Activated CD4-positive, CD25-positive, alpha-beta regulatory T cell treated with anti-CD3 and anti-CD28 coated beads, Interleukin-2, amount 50 U/mL, for 72 hours (primary cell): ENCODE data around the gene S100A13.
"Not testable (repeated sequence)": the region's sequence is repeated elsewhere in the genome, so short reads cannot be mapped to it uniquely, and the experiment has no call there.

Source experiments
- DNase-seq: peaks from one replicate; pipeline ENCODE4 v3.0.0; 2021

The S100A13 gene

DNA sequence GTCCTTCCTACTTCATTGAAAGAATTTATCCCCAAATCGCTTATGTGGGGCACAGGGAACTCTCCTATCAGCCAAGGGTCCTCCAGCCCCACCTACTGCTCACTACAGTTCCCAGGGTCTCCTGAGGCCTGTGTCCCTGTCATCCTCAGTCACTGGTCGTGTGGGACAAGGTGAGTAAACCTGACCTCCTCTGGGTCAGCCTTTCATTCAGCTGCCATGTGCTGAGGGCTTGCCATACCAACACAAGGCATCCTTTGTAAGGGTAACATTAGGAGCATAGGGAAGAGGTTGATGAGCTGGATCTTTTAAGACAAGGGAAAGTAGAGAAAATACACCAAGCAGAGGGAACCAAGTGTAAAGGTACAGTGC lies 20.0 kb upstream of the S100A13 start:
- DNase-seq = no peak

DNA sequence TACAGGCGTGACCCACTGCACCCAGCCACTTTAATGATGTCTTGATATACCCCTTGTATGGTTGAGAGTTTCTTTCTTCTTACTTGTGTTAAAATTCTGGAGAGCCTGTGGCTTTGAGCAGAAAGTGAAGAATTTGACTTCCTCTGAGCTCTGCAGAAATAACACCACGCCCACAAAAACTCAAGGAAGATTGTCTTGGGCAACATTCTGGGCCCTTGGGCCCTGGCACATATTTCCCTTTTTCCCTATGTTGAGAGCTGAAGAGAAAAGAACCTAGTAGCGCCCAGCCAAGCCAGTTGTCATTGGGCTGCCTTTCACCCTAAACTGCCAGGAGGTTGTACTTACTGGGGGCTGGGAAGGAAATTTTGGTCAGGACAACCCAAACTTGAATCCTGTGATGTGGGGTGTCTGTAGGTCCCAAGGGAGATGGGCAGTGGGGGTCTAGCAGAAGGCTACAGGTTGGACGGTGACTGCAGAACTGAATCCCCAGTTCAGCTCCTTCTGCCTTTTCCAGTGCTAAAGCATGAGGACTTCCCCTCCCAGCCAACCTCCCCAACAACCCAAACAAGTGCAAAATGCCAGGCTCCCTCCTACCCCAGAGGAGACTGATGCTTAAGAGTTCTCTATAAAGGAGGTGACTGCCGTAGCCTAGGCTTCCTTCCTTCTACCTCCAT lies 19.5 kb upstream of the S100A13 start:
- no peak for DNase-seq

DNA sequence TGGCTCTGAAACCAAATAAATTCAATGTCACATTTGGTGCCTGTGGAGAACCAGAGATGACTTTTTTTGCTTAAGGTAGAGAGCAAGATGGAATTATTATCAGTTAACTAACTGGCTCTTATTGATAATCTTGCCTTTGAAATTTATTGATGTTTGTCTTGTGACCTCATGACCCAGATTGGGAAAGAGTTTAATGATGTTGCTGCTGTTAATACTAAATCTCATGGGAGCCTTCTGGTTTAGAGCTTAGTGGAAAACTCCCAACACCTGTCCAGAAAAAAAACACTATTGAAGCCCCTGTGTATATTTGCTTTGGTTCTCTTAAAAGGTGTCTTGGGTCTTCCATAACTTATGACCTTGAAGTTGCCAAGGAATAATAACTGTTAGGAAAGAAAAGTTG lies 16.5 kb upstream of the S100A13 start:
- no peak for DNase-seq

DNA sequence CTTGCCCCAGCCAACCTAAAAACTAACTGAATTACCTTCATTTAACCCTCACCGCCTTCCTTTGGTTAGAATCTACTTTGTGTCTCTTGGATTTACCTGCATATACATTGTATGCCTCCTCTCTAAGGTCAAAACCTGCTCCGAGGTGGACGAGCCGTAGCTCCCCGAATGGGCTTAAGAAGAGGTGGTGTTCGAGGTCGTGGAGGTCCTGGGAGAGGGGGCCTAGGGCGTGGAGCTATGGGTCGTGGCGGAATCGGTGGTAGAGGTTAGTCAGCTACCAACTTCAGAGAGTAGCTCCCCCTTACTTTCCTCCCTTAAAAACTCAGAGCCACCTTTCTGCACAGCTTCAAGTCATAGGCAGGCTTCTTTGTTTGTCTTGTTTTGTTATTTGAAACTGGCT lies 15.8 kb upstream of the S100A13 start:
- DNase-seq = no peak

DNA sequence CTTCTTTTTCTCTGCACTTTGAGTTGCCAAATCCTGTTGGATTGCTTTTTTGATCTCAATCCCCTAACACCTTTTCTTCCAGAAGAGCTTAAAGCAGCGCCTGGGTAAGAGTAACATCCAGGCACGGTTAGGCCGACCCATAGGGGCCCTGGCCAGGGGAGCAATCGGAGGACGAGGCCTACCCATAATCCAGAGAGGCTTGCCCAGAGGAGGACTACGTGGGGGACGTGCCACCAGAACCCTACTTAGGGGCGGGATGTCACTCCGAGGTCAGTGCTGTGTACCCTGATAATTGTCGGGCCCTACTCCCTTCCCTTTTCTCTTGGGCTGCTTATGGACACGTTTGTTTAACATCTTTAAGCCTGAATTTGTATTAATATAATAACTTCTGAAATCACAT lies 14.9 kb upstream of the S100A13 start:
- no peak for DNase-seq

DNA sequence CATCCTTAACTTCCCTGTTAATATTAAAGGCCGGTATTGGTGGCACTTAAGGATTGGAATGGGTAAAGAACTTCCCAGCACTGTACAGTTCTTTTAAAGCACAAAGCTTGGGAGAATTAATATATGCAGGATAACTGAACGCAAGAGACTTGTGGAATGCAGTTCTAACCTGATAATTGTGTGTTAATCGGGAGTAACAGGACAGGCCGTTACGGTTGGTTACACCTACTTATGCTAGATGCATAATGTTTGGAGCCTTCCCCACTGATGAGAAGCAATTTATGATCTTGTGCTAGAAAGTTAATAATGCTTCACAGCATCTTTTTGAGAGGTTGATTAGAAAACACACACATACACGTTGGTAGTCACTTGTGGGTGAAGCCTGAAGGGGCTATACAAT lies 13.6 kb upstream of the S100A13 start:
- DNase-seq = no peak

DNA sequence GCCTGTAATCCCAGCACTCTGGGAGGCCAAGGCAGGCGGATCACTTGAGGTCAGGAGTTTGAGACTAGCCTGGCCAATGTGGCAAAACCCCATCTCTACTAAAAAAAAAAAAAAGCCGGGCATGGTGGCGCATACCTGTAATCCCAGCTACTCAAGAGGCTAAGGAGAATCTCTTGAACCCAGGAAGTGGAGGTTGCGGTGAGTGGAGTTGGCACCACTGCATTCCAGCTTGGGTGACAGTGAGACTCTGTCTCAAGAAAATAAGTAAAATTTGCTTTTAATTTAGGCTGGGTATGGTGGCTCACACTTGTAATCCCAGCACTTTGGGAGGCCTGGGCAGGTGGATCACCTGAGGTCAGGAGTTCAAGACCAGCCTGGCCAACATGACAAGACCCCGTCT lies 12.9 kb upstream of the S100A13 start:
- DNase-seq = not testable (repeated sequence)

DNA sequence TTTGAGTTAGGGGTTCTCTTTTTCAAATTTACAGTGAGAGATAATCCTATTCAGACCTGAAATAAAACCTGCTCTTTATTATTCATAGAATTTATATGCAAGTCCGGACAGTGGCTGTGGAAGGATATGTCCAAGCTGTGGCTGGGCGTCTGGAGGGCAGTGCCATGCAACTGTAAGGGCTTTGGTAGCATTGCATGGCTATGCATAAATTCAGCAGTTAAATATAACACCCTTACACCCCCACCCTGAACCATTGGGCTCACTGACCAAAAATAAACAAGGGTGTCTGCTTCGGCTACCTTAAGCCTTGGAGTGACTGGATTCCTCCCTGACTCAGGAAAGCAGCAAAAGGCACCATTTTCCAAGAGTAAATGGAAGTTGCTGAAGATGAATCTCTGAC lies 12.0 kb upstream of the S100A13 start:
- DNase-seq = no peak

DNA sequence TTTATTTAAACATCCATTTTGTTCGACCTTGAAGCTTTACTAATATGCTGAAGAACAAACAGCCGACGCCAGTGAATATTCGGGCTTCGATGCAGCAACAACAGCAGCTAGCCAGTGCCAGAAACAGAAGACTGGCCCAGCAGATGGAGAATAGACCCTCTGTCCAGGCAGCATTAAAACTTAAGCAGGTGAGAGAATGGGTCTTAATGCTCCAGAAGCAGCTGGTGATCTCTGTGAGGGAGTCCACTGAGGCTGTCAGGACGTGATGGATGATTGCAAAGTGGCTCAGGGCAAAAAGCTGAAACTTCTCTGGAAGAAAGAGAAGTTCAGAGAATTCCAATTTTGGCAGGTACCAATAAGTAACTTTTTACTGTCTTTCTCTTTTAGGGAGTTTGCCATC lies 11.0 kb upstream of the S100A13 start:
- DNase-seq = no peak

DNA sequence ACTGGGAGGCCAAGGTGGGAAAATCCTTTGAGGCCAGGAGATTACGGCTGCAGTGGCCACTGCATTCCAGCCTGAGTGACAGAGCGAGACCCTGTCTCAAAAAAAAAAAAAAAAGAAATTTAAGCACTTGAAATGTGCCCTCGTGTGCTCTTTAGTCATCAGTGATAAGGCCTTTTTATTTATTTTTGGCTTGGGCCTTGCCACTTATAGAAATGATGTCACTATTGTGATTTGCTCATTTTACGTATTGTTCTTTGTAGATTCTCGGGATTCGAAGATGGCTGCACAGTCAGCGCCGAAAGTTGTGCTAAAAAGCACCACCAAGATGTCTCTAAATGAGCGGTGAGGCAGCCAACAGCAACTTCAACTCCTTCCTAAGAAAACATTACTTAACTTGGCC lies 9.0 kb upstream of the S100A13 start:
- no peak for DNase-seq

DNA sequence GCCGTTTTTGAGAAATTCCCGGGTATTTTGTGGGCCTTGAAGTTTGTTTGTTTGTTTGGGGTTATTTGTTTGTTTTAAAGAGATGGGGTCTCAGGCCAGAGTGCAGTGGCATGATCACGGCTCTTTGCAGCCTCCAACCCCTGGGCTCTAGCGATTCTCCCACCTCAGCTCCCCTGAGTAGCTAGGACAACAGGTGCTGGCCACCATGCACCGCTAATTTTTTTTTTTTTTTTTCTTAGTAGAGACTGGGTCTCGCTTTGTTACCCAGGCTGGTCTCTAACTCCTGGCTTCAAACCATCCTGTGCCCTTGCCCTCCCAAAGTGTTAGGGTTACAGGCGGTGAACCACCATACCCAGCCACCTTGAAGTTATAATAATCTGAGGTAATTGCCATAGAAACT lies 8.6 kb upstream of the S100A13 start:
- no peak for DNase-seq

DNA sequence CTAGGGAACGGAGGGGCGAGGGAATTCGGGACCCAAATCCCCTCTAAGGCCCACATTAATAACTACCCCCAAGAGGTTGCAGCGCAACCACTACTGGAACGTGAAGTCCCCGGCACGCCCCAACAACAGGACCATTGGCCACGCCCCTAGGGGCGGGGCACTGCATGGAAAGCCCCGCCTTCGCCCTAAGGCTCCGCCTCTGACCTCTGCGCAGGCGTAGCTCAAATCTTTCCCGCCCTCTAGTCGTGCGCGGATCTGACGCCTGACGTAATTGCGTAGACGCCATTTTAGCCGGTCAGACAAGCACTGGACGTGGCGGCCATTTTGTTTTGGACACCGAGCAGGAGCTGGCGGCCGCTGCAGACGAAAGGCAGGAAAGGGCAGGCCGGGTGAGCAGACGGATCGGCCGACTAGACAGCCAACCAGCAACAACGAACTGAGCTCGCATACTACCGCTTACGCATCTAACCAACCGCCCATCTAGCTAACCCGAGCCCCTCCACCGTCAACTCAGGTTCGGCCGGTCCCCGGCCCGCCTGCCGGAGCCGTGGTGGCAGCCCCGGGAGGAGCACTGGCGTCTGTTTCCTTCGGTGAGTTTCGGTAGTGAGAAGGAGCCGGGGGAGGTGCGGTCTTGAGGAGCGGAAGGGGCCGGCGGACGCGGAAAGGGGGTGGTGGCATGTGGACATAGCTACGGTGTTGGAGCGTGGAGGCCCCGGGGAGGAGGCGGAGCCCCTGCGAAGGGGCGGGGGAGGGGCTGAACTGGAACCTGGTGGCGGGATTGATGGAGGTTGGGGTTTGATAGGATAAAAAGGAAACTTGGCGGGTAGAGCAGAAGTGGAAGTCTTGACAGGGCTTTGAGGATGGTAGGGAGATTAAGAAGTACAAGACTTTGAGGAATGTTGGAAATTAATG lies 6.7 kb upstream of the S100A13 start, which contains the start of gene CHTOP:
Gene CHTOP (plus strand): TSS at position 313 of the 912 bp plus-strand sequence. CDS start 2,523 bp downstream, outside the sequence.
- peak; percentile 98 for DNase-seq

DNA sequence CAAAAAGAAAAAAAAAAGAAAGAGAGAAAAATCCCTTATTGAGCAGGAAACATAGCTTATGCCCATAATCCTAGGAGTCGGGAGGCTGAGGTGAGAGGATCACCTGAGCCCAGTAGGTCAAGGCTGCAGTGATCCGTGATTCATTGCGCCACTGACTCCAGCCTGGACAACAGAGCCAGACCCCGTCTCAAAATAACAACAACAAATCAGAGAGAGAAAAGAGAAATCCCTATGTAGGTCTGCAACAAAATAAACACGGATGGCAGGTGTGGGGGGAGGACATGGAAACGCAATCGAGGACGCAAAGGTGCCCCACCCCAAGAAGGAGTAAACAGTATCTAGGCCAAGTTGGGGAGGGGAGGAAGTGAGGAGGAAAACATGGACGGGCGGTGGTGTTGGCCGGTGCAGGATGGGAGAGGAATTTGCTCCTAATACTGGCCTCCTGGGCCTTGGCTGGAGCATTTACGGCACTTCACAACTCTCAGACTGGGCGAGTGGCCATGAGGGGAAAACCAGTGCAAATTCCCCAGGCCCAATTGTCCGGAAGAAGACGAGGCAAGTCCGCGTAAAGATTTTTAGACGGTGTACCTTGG lies 6.0 kb upstream of the S100A13 start:
- no peak for DNase-seq

DNA sequence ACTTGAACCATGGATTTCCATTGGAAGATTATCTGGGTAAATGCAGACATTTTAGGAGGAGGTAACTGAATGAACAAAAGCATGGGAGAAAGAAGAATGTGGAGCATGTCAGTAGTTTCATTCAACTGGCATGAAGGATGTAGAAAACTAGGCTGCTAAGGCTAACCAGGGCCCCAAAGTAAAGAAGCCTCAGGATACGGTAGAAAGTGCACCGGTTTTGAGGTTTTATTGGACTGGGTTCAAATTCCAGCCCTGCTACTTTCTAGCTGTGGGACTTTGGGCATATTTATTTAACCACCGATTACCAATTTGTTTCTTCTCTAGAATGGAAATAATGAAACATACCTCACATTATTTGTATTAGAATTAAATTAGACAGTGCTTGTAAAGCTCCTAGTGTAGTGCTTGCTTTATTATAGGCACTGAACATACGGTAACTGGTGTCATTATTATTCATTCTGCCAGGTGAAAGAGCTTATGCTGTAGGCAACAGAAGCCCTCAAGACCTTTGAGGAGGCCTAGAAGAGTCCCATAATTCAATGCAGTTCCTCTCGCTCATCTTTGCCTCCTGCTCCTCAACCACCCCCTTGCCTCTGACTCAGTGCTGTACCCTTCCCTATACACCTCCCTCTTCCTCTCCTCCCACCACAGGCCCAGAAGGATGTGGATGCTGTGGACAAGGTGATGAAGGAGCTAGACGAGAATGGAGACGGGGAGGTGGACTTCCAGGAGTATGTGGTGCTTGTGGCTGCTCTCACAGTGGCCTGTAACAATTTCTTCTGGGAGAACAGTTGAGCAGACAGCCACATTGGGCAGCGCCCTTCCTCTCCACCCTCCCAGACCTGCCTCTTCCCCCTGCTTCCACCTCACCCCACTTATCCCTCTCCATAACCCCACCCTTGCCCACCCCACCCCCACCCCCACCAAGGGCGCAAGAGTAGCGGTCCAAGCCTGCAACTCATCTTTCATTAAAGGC lies 4.0 kb upstream of the S100A13 start:
- no peak for DNase-seq

DNA sequence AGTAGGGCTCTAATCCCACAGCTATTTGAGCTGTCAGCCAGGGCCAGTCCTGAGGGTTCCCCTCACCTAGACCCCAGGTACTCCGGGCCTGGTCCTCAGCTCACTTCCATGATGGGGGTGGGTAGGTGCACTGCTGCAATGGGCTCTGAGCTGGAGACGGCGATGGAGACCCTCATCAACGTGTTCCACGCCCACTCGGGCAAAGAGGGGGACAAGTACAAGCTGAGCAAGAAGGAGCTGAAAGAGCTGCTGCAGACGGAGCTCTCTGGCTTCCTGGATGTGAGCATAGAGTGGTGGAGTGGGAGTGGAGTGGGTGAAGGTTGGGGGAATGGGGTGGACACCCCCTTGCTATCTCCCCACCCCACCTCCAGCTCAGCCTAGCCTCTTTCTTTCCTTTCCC lies 3.1 kb upstream of the S100A13 start:
- DNase-seq = no peak

DNA sequence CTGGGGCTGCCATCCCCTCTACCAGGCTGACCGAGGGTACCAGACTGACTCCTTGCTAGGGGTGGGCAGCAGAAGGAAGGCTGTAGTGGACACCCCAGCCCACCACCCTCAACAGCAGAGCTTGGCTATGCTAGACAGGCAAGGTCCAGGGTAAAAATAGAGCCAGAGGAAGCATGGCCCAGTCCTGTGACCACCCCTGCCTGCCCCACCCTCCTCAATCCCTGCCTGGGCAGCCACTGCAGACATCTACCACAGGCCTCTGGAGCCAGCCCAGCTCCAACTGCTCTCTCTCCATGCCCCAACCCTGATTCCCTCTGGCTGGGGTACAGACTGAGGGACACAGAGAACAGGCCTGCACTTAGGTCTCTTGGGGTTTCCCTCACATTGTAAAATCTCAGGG lies 2.7 kb upstream of the S100A13 start:
- no peak for DNase-seq

DNA sequence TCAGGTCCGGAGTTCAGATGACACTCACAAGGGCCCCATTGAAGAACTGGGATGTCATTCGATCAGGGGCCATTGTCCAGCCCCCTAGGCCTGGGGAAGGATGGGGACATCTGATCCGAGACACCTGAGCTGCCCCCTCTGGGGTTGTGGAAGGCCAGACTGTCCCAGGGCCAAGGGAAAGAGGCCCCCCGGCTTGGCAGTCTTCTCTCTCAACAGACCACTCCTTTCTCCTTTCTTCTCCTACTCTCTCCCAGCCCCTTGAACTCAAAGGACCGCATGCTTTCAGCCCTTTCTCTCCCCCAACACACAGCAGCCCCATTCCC lies 2.0 kb upstream of the S100A13 start:
- no peak for DNase-seq

DNA sequence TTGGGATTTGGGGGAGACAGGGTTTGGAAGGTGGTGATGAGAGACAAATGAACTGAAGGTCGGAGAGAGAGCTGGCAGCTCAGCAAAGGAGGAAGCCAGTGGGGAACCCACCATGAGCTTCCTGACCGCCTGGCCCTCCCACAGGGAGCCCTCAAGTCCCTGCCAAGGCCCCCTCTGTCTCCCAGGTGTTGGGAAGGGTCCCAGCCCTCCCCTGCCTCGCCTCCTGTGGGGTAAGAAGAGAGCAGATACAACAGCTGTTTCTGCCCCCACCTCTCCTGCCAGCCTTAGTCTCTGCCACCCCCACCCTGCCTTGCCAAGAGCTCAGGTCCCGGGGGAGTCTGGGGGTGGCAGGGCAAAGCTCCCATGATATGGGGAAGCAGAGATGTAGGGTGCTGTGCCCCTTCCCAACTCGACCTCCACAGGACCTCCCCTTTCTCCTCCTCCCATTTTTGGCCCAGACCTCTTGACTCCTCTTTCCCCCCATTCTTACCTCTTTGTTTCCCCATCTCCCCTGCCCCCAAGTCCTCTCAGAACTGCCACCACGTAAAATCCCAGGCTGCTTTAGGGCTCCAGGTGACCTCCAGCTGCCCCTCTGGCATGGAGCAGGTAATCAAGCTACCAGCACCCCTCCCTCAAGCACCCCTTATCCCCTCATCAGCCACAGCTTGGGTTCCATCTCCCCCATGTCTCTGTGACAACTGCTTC lies 1.5 kb upstream of the S100A13 start:
- no peak for DNase-seq

DNA sequence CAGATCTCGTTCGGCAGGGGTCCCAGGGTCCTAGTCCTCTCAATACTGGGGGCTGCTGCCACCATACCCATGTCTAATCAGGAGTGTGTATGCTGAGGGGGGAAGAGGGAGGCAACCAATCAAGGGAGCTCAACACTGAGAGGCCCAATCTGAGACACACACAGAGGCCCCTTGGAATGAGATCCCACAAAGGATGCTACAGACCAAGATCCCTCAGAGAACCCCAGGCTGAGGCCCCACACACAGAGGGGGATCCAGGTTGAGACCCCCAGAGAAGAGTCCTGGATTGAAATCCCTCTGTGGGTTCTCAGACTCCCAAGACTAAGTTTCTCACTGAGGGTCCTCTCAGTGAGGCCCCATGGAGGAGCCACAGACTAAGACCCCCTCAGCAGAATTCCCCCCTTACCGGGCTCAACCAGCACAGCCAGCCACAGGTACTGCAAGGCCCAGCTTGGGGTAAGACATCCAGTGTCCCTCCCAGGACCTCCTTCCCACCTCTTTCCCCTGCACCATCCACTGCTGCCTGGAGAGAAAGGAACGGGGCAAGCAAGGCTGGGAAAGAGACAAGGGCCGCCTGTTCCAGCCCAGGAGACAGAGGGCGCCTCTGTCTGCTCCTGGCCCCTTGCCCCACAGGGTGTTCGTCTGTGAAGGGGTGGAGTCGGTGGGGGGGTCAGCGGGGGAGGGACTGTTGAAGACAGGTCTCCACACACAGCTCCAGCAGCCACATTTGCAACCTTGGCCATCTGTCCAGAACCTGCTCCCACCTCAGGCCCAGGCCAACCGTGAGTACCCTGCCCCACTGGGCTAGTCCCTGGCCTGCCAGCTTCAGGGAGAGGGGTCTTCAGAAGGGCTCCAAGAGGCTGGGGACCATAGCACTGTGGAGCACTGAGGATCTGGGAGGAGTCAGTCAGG lies 666 bp upstream of the S100A13 start, which contains the start of gene S100A1:
Gene S100A1 (plus strand): TSS at position 720 of the 912 bp plus-strand sequence. CDS start 2,088 bp downstream, outside the sequence.
- DNase-seq = no peak

DNA sequence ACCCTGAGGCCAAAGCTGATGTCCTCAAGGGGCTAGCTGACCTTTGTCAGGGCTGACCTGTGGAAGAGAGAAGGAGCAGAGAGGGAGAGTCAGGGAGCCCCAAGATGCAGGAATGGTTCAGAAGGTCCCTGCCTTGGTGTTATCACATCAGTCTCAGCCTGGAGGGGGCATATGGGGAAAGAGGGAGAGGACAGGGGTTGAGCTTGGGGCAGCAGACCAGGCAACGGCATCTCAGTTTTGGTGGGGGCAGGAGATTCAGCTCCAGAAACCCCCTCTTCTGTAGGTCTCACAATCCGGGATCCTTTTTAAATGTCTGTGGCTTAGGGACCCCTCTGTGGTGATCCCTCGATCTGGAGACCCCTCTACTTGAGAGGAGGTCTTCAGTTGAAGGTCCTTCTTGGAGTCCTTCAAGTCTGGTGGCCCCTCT lies 815 bp downstream of the S100A13 start:
- no peak for DNase-seq
